HUES48 (cell line): ENCODE measurements around the gene RAI1.
A peak's percentile ranks its signal among the peaks of the same experiment; 100 is the strongest.

Experiments
- H3K27ac ChIP-seq: one replicate; pipeline ENCODE4 v1.7.0; 2013; ENCODE audit warnings: low read depth, low read length, inconsistent platforms
- H3K27me3 ChIP-seq: 2 replicates; pipeline ENCODE4 v1.6.1; 2013; ENCODE audit warnings: mild to moderate bottlenecking, low read length; ENCODE audit not compliant: control insufficient read depth, insufficient read depth
- H3K36me3 ChIP-seq: 2 replicates; pipeline ENCODE4 v1.6.1; 2013; ENCODE audit warnings: low read length; ENCODE audit not compliant: control insufficient read depth, insufficient read depth
- H3K4me1 ChIP-seq: 2 replicates; pipeline ENCODE4 v1.6.1; 2013; ENCODE audit warnings: mild to moderate bottlenecking, low read length; ENCODE audit not compliant: control insufficient read depth, insufficient read depth
- H3K4me3 ChIP-seq: 2 replicates; pipeline ENCODE4 v1.5.1; 2013; ENCODE audit warnings: mild to moderate bottlenecking, low read depth, low read length
- H3K9ac ChIP-seq: 2 replicates; pipeline ENCODE4 v1.6.1; 2013; ENCODE audit warnings: mild to moderate bottlenecking, low read depth, low read length, moderate library complexity
- H3K9me3 ChIP-seq: 2 replicates; pipeline ENCODE4 v1.6.1; 2013; ENCODE audit warnings: low read length; ENCODE audit not compliant: control insufficient read depth, insufficient read depth

Gene RAI1

GRCh38 chr17:17693253-17694168, 12.3 kb downstream of the RAI1 start:
- peaks cover 31% of the 10 kb centered on the region for H3K4me1 ChIP-seq
- peaks cover 81% of the 10 kb centered on the region for H3K27me3 ChIP-seq
- peak overlapping the region; percentile 85 for H3K27ac ChIP-seq
- no peaks in the 10 kb centered on the region for H3K9me3 ChIP-seq
- 0 out of 2 replicates have a peak overlapping the region, but pooled peaks have one; percentile 69 for H3K4me3 ChIP-seq
- H3K36me3 ChIP-seq: no peaks in the 10 kb centered on the region
- H3K9ac ChIP-seq: peak overlapping the region; percentile 29

GRCh38 chr17:17694169-17695081, 13.2 kb downstream of the RAI1 start:
- no peaks in the 10 kb centered on the region for H3K9me3 ChIP-seq
- H3K27ac ChIP-seq: peak overlapping the region; percentile 85
- no peaks in the 10 kb centered on the region for H3K36me3 ChIP-seq
- peak overlapping the region; percentile 69 for H3K4me3 ChIP-seq
- H3K9ac ChIP-seq: peak overlapping the region; percentile 29; the same call in 1 of the 2 replicates
- H3K27me3 ChIP-seq: peaks cover 87% of the 10 kb centered on the region
- H3K4me1 ChIP-seq: peaks cover 40% of the 10 kb centered on the region

DNA sequence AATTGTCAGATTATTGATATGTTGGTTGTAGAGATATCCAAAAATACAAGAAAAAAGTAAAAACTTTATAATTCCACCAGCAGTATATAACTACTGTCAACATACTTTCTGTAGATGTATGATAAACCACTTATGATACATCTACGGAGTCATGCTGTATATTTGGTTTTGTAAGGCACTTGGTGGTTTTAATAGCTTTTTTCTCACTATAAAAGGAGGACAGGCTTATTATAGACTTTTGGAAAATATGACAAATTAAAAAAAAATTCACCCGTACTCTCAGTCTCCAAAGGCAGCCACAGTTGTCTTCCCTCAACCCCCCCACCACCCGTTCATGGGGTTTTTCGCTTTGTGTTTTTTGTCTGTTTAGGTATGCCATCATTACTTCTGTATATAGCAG, 14.8 kb downstream of the RAI1 start:
- no peak overlapping the region for H3K9ac ChIP-seq
- peaks cover 49% of the 10 kb centered on the region for H3K4me1 ChIP-seq
- no peak overlapping the region for H3K27ac ChIP-seq
- no peak overlapping the region for H3K4me3 ChIP-seq
- peaks cover 89% of the 10 kb centered on the region for H3K27me3 ChIP-seq
- no peaks in the 10 kb centered on the region for H3K9me3 ChIP-seq
- H3K36me3 ChIP-seq: no peaks in the 10 kb centered on the region

DNA sequence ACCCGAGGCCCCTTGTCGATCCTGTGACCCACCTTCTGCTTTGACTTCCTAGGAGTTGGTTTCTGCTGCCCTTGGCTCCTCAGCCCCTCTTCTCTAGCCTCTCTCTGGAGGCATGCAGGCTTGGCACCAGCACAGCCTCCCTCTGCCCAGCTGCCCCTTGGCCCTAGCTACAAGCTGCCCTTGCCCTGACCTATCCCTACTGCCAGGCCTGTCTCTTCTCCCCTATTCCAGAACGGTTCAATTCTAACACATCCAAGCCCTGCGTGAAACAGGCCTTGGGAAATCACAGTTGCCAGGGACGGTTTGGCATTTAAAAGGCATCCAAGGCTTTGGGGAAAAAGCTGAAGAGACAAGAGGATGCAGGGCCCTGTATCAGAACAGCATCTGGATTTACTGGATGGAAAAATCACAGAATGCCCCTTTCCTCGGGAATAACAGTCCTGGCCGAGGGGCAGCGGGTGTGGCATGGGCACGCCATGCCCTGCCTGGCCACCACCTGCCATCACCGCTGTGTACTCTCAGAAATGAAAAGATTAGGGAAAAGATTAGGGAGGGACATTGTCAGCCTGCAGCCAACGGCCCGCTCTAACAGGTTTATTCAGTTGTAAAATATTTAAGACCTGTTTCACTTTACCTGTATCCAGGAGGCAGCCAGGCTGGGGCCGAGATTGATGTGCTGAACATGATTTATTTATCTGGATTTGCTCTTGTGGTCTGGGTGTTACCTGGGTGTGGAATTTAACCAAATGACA, 15.8 kb downstream of the RAI1 start:
- no peak overlapping the region for H3K4me3 ChIP-seq
- no peaks in the 10 kb centered on the region for H3K9me3 ChIP-seq
- peaks cover 48% of the 10 kb centered on the region for H3K4me1 ChIP-seq
- H3K27ac ChIP-seq: no peak overlapping the region
- no peaks in the 10 kb centered on the region for H3K36me3 ChIP-seq
- H3K27me3 ChIP-seq: peaks cover 89% of the 10 kb centered on the region
- no peak overlapping the region for H3K9ac ChIP-seq

- Histone ChIP-seq H3K4me3 (no peak overlapping the region), H3K9ac (no peak overlapping the region), H3K36me3 (no peaks in the 10 kb centered on the region), H3K4me1 (peaks cover 37% of the 10 kb centered on the region), H3K27ac (no peak overlapping the region), H3K27me3 (peaks cover 90% of the 10 kb centered on the region), H3K9me3 (no peaks in the 10 kb centered on the region)
Measured at GRCh38 chr17:17698371-17698770, 17.1 kb downstream of the RAI1 start.

DNA sequence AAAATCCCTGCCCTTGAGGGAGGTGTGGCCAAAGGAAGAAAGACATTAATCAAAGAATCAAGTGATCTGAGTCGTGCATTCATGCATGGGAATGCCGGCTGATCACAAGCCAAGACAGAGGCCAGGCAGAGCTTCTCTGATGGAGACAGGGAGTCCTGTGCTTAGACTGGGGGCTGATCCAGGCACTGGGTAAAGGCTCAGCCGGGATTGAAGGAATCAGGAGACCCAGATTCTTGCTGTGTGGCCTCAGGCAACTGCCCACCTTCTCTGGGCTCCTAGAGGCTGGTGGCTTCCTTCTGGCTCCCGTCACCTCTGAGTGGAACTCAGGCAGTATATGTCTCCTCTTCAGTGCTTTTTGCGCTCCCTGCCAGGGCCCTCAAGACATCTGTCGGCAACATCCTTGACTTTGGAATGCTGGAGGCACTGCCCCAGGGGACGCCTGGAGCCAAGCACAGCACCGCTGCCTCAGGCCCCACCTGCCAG, 17.7 kb downstream of the RAI1 start:
- H3K4me1 ChIP-seq: peaks cover 32% of the 10 kb centered on the region
- H3K36me3 ChIP-seq: no peaks in the 10 kb centered on the region
- H3K4me3 ChIP-seq: no peak overlapping the region
- peaks cover 94% of the 10 kb centered on the region for H3K27me3 ChIP-seq
- no peak overlapping the region for H3K9ac ChIP-seq
- H3K27ac ChIP-seq: no peak overlapping the region
- H3K9me3 ChIP-seq: no peaks in the 10 kb centered on the region

DNA sequence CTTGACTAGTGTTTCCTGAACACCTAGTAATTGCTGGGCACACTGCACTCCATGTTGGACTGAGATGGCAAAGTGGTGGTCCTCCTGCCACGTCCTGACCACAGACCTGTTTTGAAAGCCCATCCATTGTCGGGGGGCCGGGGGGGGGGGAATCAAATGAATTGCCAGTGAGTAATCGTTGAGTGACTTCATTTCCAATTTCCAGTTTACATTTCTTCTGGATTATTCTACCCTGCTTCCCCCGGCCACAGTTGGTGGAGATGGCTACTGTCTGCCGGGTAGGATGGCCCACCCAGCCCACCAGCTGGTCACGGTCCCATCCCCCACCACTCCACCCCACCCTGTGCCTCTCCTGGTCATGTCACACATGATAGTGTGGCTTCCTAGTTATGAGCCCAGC, 18.2 kb downstream of the RAI1 start:
- peaks cover 28% of the 10 kb centered on the region for H3K4me1 ChIP-seq
- no peak overlapping the region for H3K9ac ChIP-seq
- H3K27me3 ChIP-seq: peaks cover 98% of the 10 kb centered on the region
- H3K27ac ChIP-seq: no peak overlapping the region
- no peaks in the 10 kb centered on the region for H3K36me3 ChIP-seq
- no peaks in the 10 kb centered on the region for H3K9me3 ChIP-seq
- no peak overlapping the region for H3K4me3 ChIP-seq

- Histone ChIP-seq H3K27ac (no peak overlapping the region), H3K4me1 (peaks cover 28% of the 10 kb centered on the region), H3K4me3 (peak overlapping the region; percentile 35; the same call in 1 of the 2 replicates), H3K9me3 (no peaks in the 10 kb centered on the region), H3K9ac (no peak overlapping the region), H3K36me3 (no peaks in the 10 kb centered on the region), H3K27me3 (peaks cover 100% of the 10 kb centered on the region)
Measured at GRCh38 chr17:17700251-17700969, 19.2 kb downstream of the RAI1 start.

- H3K9me3 ChIP-seq: no peaks in the 10 kb centered on the region
- peaks cover 28% of the 10 kb centered on the region for H3K4me1 ChIP-seq
- peak overlapping the region; percentile 31; the same call in 1 of the 2 replicates for H3K4me3 ChIP-seq
- H3K27me3 ChIP-seq: peaks cover 98% of the 10 kb centered on the region
- H3K36me3 ChIP-seq: no peaks in the 10 kb centered on the region
- H3K9ac ChIP-seq: no peak overlapping the region
- no peak overlapping the region for H3K27ac ChIP-seq
Measured at GRCh38 chr17:17701112-17701511, 19.9 kb downstream of the RAI1 start.

DNA sequence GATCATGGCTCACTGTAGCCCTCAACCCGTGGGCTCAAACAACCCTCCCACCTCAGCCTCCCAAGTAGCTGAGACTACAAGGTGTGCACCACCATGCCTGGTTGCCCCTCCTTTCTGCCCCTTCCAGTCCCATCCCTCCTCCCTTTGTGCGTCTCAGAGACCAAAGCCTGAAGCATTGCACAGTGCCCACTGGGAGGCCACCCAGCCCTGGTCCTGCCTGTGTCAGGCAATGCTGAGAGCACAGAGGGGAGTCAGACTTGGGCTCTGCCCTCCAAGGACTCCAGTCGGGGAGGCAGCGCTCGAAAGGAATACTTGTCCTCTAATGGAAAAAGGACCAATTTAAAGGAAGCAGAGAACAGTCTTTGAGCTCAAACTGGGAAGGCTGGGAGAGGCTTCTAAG, 20.4 kb downstream of the RAI1 start:
- no peaks in the 10 kb centered on the region for H3K9me3 ChIP-seq
- no peak overlapping the region for H3K9ac ChIP-seq
- no peaks in the 10 kb centered on the region for H3K36me3 ChIP-seq
- H3K27me3 ChIP-seq: peaks cover 98% of the 10 kb centered on the region
- H3K4me1 ChIP-seq: peaks cover 28% of the 10 kb centered on the region
- H3K4me3 ChIP-seq: no peak overlapping the region
- no peak overlapping the region for H3K27ac ChIP-seq
